GM15510 (cell line): ENCODE measurements around the gene TTLL7.

Experiments used
- POLR2A ChIP-seq: IDR thresholded peaks from 3 replicates; pipeline ENCODE4 v1.6.1; 2011; ENCODE audit warnings: borderline replicate concordance; ENCODE audit not compliant: insufficient read length; ENCODE audit errors: extremely low read depth

TTLL7 gene

DNA sequence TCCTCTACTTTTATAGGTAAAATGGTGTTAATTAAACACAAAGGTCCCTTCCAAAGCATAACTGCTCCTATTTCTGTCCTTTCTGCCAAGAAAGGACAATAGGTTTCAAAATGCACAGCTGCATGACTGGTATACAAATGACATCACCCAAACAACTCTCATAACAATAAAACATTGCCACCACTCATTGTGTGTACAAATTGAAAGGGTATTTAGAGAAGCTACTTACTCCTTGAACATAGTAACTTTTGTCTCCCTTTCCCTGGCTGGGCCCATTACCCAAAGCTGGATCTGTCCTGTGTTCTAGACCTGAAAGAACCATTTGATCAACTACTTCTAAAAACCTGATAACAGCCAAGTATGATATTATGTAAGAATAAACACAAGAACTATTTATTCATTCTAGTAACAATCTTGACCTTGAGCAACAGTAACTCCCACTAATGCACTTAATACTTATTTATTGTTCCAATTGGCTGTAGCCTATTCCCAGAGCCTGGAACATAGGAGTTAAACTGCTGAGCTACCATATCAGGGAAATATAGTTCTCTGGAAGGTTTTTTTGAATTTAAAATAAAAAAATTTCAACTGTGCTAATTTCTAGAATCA, 38.2 kb downstream of the TTLL7 start:
- no peak for TF ChIP-seq POLR2A

DNA sequence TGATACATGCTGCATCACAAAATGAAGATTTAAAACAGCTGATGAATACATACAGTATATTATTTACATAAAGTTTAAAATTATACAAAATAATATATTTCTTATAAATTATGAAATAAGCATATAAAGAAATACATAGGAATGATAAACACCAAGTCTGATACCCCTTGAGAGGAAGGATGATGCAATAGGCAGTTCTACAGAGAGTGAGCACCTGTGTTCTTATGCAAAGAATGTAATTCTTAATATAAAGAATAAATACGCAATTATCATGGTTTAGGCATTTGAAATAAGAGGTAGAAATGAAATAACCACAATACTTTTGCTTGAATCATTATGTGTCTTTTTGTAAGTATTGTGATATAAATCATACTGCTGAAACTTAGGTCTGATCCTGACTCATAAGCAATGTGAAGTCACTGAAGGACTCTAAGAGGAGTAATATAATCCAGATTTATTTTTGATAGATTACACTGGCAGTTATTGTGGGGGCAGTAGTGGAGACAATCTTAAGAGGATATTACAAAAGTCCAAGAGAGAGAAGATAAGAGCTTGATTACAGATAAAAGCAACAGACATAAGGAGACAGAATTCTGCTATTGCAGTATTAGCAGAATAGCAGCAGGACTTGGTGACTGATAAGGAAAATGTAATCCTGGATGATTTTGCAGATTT, 39.0 kb downstream of the TTLL7 start:
- TF ChIP-seq POLR2A = no peak

DNA sequence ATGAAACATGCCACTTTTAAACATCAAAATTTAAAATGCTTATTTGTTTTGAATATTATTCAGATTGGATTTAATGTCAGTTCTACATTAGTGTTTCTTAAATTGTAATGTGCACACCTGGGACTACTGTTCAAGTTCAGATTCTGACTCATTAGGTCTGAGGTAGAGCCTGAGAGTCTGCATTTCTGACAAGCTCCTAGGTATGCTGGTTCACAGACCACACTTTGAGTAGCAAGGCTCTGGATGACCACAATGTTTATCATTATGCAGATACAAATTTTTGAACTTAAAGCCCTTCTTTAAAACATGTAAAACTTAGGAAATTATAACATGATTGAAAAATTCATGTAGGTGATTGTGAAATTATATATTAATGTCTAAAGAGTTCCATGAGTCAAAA, 40.2 kb downstream of the TTLL7 start:
- TF ChIP-seq POLR2A = no peak

DNA sequence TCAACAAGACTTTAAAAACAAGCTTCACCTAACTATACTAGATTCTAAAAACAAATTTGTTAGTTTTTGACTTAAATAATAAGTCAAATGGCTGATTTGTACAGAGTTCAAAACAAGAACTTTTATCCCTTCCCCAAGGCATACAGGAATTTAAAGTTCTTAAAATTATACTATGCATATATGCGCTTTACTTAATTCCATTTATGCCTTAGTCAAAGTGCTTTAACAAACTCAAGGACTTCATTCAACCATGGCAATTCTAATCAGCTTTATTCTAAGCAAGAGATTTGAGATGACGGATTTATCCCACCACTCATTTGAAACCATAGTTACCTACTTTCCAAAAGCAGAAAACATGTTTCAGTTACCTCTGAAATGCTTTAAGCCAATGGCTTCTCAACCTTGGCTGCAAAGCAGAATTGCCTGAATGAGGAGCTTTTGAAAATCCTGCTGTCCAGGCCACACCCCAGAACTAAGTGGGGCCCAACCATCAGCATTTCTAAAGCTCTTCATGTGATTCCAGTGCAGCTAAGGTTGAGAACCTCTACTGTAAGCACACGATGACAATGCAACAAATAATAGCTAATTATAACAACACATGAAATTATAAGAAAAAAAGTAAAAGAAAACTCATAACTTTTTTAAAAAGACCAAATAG, 44.6 kb downstream of the TTLL7 start:
- TF ChIP-seq POLR2A = no peak

DNA sequence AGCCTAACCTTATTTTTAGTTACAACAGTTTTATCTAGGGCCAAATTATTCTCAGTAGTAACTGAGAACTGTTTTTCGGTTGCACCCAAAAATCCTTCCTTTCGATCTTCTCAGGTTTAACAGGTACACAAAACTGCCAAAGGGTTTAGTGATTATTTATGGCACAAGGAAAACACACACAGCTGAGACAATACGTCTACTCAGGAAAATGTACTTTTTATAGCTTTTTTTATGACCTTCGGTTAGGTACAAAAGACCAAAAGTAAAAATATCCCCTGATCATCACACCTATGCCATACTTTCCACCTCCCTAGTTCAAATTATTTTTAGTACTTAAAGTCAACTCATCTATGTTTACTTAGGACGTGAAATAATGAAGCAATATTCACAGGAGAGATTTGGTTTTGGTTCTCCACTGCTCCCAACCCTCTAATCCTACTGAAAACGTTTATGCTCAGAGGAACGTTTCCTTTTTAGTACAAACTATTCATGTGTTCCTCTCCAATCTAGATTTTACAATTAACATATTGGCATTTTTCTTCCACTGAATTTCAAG, 48.7 kb downstream of the TTLL7 start:
- TF ChIP-seq POLR2A = no peak

DNA sequence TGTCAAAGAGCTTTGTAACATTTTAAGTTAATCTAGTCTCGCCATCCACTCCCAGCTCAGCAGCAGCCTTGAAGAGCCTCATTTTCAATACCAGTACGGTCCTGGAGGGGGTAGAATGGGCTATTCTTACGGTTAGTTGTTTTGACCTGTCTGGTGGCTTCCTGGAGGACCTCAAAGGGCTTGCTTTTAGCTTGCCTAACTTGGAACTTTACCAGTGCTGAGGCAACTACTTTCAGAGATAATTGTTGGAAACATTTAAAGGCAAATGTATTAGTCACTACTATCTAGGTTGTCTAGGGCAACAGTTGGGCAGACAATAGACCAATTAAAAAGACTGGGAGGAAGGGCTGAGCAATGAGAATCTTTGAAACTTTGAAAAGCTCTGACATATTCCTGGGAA, 56.0 kb downstream of the TTLL7 start:
- no peak for TF ChIP-seq POLR2A

DNA sequence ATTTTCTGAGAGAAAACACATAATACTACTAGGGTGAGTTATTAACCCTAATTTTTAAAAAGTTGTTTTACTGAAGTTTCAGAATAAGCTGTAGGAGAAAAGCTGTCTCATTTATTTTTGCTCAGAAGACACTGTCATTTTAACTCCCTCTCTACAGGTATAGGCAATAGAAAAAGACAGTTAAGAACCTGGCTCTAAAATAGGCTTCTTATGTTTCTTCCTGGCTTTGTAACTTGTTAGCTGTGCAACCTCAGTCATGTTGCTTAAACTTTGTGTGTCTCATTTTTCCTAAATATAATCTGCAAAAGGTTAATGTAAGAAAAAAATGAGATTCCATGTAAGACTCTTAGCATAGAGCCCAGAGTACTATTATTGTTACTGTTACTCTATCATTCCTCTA, 64.4 kb downstream of the TTLL7 start:
- no peak for TF ChIP-seq POLR2A

DNA sequence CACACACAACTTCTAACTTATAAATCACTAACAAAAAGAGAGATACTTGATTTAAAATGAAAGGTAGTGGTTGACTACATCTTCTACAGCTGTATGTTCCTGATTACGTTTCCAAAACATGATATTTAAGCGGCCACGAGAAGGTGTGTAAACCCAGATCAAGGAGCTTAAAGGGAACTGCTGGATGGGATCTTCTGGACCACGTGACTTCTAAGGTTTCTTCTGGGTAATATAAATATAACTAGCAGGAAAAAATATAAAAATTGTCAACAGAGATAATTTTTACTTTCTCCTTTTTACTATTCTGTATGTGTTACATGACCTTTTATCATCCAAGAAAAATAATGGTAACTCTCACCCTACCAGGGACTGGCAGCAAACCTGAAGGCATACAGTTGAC, 66.2 kb downstream of the TTLL7 start:
- TF ChIP-seq POLR2A = no peak

DNA sequence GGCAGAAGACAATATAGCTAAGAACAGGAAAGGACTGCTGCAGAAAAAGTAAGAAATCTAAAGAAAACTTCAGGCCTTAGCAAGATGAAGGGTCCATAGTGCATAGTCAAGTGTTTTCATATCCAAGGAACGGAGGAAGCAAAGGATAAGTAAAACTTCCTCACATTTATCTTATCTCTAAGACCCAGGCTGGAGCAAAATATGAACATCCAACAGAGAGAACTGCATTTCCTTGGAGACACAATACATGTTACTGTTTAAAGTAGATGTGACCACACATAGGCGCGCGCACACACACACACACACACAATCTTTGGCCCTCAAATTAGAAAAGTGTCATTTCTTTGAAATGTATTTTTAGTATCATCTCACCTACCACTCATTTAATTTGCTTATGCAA, 66.7 kb downstream of the TTLL7 start:
- no peak for TF ChIP-seq POLR2A

DNA sequence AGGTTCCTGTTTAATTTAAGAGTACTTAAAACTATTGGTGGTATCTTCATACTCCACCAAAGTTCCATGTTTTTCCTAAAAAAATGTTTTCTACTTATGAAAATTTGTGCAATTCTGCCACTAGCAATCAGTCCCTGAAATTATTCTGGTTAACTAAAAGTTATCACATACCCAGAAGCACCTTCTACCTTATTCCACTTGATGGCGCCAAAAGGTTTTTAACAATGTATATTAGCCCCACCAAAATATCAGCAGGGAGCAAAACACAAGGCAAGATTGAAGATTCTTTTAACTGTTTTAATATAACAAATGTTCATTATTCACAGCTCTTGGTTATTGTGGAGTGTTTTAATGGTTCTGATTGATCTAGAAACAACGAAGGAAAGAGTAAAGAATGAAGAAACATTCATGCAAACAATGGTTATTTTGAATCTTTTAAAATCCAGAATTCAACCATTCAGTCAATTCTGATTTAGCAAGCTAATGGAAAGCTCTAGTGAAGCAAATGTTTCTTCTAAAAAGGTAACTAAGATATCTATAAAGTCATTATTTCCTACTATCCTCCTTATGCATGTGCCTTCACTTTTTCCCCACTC, 67.2 kb downstream of the TTLL7 start:
- no peak for TF ChIP-seq POLR2A

DNA sequence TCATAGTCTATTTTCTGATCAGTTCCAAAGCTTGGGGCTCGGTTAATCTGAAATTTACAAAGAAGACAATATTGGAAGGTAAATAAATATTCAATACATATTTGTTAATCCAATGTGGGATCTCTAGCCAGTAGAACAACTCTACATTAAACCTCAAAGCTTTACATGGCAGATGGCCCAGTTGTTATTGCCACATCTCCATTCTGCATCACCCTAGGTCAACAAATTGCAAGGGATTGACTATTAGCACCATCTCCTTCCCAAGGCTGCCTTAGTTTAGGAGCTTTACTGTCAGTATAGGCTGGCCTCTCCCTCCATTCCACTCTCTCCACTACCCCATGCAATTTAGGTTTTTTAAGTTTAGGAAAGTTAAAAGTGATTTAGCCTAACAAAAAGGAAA, 69.7 kb downstream of the TTLL7 start:
- TF ChIP-seq POLR2A = no peak

DNA sequence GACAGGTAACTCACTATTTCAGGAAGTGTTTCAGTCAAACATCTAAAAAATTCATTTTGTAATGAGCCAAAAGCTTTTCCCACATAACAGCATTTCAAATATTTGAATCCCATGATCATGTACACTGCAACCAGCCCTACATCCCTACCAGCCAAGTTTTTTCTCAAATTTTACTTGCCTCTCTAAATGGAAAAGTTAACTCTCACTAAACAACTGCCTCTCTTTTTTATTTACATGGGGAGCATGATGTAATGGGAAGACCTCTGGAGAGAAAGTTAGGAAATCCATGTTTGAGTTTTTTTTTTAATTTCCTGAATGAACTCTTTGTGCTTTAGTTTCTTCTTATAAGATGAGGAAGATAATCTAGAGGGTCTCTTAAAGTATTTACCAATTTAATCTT, 70.5 kb downstream of the TTLL7 start:
- TF ChIP-seq POLR2A = no peak

DNA sequence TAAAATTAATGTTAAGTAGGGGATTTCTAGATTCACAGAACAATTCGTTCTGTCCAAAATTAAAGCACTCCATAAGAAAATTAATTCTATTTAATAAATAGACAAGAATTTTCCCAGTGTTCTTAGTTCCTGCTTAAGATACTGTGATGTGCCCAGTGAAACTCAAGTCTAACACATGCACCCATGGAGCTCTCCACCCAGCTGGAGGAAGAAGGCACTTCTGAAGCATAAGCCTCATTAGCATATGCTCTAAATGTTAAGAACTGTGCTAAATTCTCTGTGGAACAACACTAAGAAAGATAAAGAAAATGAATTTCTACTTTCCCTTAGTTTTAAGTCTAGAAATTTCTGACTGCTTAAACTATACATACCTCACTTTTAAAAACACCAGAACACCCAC, 71.2 kb downstream of the TTLL7 start:
- TF ChIP-seq POLR2A = no peak

DNA sequence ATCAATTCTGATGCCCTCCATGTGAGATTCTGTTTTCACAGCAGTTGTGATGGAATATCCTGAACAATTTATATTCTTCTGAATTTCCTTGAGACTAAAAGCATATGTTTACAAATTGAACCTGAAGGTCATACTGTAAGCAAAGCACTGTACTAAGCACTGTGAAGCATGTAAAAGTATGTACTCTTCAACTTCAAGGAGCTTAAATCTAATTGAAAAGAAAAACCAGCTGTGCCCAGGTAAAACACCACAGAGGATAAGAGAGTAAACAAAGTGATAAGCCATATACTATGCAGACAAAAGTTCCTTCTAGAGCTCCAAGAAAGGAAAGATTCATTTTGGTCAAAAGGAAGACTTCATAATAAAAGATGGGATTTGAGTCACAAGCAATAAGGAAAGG, 71.9 kb downstream of the TTLL7 start:
- TF ChIP-seq POLR2A = no peak

DNA sequence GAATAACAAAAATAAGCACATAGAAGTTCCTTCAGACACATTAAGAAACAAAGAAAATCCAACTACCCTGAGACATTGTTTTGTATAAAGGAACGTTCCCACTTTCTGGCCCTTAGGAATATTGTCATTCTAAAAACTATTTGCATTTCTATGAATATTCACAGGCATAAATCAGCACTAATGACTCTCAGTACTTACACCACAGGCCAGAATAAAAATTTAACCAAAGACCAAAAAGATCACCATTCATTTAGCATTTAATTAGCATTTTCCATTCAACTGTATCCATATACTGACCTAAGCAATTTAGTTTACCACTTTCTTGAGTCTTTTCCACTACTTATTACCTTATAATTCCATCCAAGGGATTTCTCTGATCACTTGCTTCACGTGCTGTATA, 75.4 kb downstream of the TTLL7 start:
- no peak for TF ChIP-seq POLR2A
